ENCODE data around the gene ALPG. TPM values are rescaled to one million over a fixed set of nuclear protein-coding genes. Genes with fewer than 3 reads are reported as not detected.

The ALPG gene
- total RNA-seq, 1 experiment from 2014 or later, result 0.10 TPM

DNA sequence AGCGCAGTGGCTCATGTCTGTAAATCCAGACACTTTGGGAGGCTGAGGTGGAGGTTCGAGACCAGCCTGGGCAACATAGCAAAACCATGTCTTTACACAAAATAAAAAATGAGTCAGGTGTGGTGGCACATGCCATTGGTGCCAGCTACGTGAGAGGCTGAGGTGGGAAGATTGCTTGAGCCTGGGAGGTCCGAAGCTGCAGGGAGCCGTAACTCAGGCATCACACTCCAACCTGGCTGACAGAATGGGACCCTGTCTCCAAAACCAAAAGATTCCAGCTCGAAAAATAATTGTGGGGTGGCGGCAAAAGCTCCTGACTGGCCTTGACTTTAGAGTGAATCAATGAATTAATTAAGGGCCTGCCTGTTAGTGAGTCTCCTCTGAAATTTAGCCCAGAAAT is 29.3 kb upstream of the ALPG start:
- no peak overlapping the region for H3K4me3 ChIP-seq (replicated peaks in 1 of 2; ENCODE audit: low read depth in 1 of 2, low read length in 2 of 2)
- POLR2A ChIA-PET, result no interaction called here
- peaks cover 3 to 10% of the 10 kb centered on the region in 2 experiments; a peak in 3 of 4 replicates for H3K4me1 ChIP-seq (ENCODE audit: control insufficient read depth in 1 of 2, insufficient read depth in 2 of 2, low read length in 2 of 2)
- RAD21 ChIA-PET (ENCODE audit: low non-redundant PET in 1 of 2, low total read pairs in 2 of 2, uncharacterized antibody in 2 of 2, unreplicated experiment in 2 of 2), result interaction anchor here in 1 of 2 experiments (0.7 kb wide), 1 partner anchor 474 kb away, joined by 4 read pairs; no protein-coding TSS in a partner anchor
- ATAC-seq (no peak), DNase-seq (ENCODE audit: low read depth, low spot score) (no peak)
- H3K27me3 ChIP-seq (ENCODE audit: insufficient read depth, low read length), result no peaks in the 10 kb centered on the region
- H3K27ac ChIP-seq (ENCODE audit: low read depth, low read length), result no peak overlapping the region
- no peaks in the 10 kb centered on the region for H4K20me1 ChIP-seq (ENCODE audit: insufficient read depth)
- CTCF ChIA-PET, result no interaction called here
- H3K79me2 ChIP-seq (ENCODE audit: insufficient read depth, low read length), result no peaks in the 10 kb centered on the region
- TF ChIP-seq, protein P1, sequence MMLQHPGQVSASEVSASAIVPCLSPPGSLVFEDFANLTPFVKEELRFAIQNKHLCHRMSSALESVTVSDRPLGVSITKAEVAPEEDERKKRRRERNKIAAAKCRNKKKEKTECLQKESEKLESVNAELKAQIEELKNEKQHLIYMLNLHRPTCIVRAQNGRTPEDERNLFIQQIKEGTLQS (IDR thresholded peaks at IDR 0.05), result no peak
- TF ChIP-seq EGR1 (IDR thresholded peaks at IDR 0.05; ENCODE audit: low read depth) (no peak), YY1 (IDR thresholded peaks at IDR 0.05; ENCODE audit: extremely low read depth, insufficient replicate concordance, low read depth, low read length) (no peak), POLR2AphosphoS5 (IDR thresholded peaks at IDR 0.05; ENCODE audit: low read depth, low read length) (no peak)
- TF ChIP-seq, protein P2, sequence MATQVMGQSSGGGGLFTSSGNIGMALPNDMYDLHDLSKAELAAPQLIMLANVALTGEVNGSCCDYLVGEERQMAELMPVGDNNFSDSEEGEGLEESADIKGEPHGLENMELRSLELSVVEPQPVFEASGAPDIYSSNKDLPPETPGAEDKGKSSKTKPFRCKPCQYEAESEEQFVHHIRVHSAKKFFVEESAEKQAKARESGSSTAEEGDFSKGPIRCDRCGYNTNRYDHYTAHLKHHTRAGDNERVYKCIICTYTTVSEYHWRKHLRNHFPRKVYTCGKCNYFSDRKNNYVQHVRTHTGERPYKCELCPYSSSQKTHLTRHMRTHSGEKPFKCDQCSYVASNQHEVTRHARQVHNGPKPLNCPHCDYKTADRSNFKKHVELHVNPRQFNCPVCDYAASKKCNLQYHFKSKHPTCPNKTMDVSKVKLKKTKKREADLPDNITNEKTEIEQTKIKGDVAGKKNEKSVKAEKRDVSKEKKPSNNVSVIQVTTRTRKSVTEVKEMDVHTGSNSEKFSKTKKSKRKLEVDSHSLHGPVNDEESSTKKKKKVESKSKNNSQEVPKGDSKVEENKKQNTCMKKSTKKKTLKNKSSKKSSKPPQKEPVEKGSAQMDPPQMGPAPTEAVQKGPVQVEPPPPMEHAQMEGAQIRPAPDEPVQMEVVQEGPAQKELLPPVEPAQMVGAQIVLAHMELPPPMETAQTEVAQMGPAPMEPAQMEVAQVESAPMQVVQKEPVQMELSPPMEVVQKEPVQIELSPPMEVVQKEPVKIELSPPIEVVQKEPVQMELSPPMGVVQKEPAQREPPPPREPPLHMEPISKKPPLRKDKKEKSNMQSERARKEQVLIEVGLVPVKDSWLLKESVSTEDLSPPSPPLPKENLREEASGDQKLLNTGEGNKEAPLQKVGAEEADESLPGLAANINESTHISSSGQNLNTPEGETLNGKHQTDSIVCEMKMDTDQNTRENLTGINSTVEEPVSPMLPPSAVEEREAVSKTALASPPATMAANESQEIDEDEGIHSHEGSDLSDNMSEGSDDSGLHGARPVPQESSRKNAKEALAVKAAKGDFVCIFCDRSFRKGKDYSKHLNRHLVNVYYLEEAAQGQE (IDR thresholded peaks at IDR 0.05; ENCODE audit: low read depth), result no peak
- BruUV-seq (replicated peaks), result no TSS peak
- no peak overlapping the region for H2AFZ ChIP-seq (ENCODE audit: low read depth, low read length, poor library complexity, severe bottlenecking)
- intact Hi-C loops (cut with micrococcal nuclease), result no loop called here
- H3K9me3 ChIP-seq (ENCODE audit: control insufficient read depth in 1 of 2, insufficient read depth in 1 of 2, low read depth in 1 of 2, low read length in 2 of 2), result no peaks in the 10 kb centered on the region
- no peak overlapping the region for H3K9ac ChIP-seq (ENCODE audit: low read length)
- no peak overlapping the region for H3K4me2 ChIP-seq (ENCODE audit: low read length)
- no peaks in the 10 kb centered on the region for H3K9me2 ChIP-seq (ENCODE audit: insufficient read depth)
- H3K36me3 ChIP-seq (ENCODE audit: control insufficient read depth in 1 of 2, insufficient read depth in 2 of 2, low read length in 2 of 2), result no peaks in the 10 kb centered on the region

All from HCT116 (cell line).